Suppressor macrophage treated with lipopolysaccharide for 1 hour (primary cell): ENCODE results near the gene ERH.
"Not testable (repeated sequence)": the region's sequence is repeated elsewhere in the genome, so short reads cannot be mapped to it uniquely, and the experiment has no call there.

Experiments
- DNase-seq, 3 donors: peaks; one replicate each; pipeline ENCODE4 v3.0.0-alpha.2; 2020 to 2022

Gene ERH

GRCh38 chr14:69395929-69396328 lies 2.2 kb downstream of the ERH start:
- DNase-seq: no peak

- DNase-seq: no peak
These were observed 5.6 kb downstream of the ERH start for GRCh38 chr14:69392481-69392880.

- DNase-seq: not testable (repeated sequence)
These were observed 6.7 kb downstream of the ERH start for GRCh38 chr14:69391400-69391799.

- no peak for DNase-seq
These were observed 10.8 kb downstream of the ERH start for GRCh38 chr14:69387311-69387710.

- DNase-seq: no peak
These were observed 19.8 kb downstream of the ERH start for GRCh38 chr14:69378274-69378673.

- DNase-seq: peak; percentile 50 to 82 (median 58)
These were observed 21.7 kb downstream of the ERH start for GRCh38 chr14:69376439-69376838.

- DNase-seq: no peak
These were observed 22.4 kb downstream of the ERH start for GRCh38 chr14:69375722-69376121.

- no peak for DNase-seq
These were observed 22.9 kb downstream of the ERH start for GRCh38 chr14:69375182-69375581.

GRCh38 chr14:69374235-69374634 lies 23.9 kb downstream of the ERH start:
- no peak for DNase-seq

- DNase-seq: no peak
These were observed 25.0 kb downstream of the ERH start for GRCh38 chr14:69373104-69373503.

GRCh38 chr14:69372146-69372545 lies 26.0 kb downstream of the ERH start:
- DNase-seq: no peak

GRCh38 chr14:69370061-69370460 lies 28.0 kb downstream of the ERH start:
- no peak for DNase-seq

- DNase-seq: no peak
These were observed 29.7 kb downstream of the ERH start for GRCh38 chr14:69368381-69368780.

GRCh38 chr14:69366761-69367160 lies 31.3 kb downstream of the ERH start:
- DNase-seq: no peak

- no peak for DNase-seq
These were observed 32.0 kb downstream of the ERH start for GRCh38 chr14:69366069-69366468.

- DNase-seq: no peak
These were observed 33.7 kb downstream of the ERH start for GRCh38 chr14:69364378-69364777.

- no peak for DNase-seq
These were observed 34.1 kb downstream of the ERH start for GRCh38 chr14:69363964-69364363.

- no peak for DNase-seq
These were observed 35.0 kb downstream of the ERH start for GRCh38 chr14:69363055-69363454.

GRCh38 chr14:69360438-69361108 lies 37.5 kb downstream of the ERH start:
- DNase-seq: no peak

- no peak for DNase-seq
These were observed 39.1 kb downstream of the ERH start for GRCh38 chr14:69358966-69359365.

- no peak for DNase-seq
These were observed 39.7 kb downstream of the ERH start for GRCh38 chr14:69358233-69358963.

GRCh38 chr14:69357544-69358200 lies 40.4 kb downstream of the ERH start:
- no peak for DNase-seq

GRCh38 chr14:69356903-69357543 lies 41.1 kb downstream of the ERH start:
- no peak for DNase-seq
